HEK293 (cell line): ENCODE data around the gene PADI2.

Experiments
- KLF7 ChIP-seq: fragments of 450-650 bp; formaldehyde crosslinking; IDR thresholded peaks from 2 replicates; pipeline ENCODE4 v1.5.1; 2016; ENCODE audit warnings: missing biosample characterization, missing genetic modification characterization, borderline replicate concordance
- MZF1 ChIP-seq: fragments of 450-650 bp; formaldehyde crosslinking; IDR thresholded peaks from 2 replicates; pipeline ENCODE4 v1.5.1; 2017; ENCODE audit warnings: missing biosample characterization, missing genetic modification characterization, borderline replicate concordance
- OVOL3 ChIP-seq: fragments of 450-650 bp; formaldehyde crosslinking; IDR thresholded peaks from 2 replicates; pipeline ENCODE4 v1.5.1; 2016; ENCODE audit warnings: missing biosample characterization, missing genetic modification characterization
- SALL2 ChIP-seq: fragments of 450-650 bp; formaldehyde crosslinking; IDR thresholded peaks from 2 replicates; pipeline ENCODE4 v1.5.0; 2017; ENCODE audit warnings: missing biosample characterization, mild to moderate bottlenecking, missing genetic modification characterization, borderline replicate concordance
- TRIM28 ChIP-seq: IDR thresholded peaks from 2 replicates; pipeline ENCODE4 v1.6.1; 2011; ENCODE audit warnings: low read length, control low read depth, borderline replicate concordance
- YY1 ChIP-seq: fragments of 450-650 bp; formaldehyde crosslinking; IDR thresholded peaks from 2 replicates; pipeline ENCODE4 v1.5.1; 2018; ENCODE audit warnings: missing biosample characterization, missing genetic modification characterization
- YY2 ChIP-seq: fragments of 450-650 bp; formaldehyde crosslinking; IDR thresholded peaks from 2 replicates; pipeline ENCODE4 v1.5.1; 2016; ENCODE audit warnings: missing biosample characterization, missing genetic modification characterization
- ZBTB21 ChIP-seq: fragments of 450-650 bp; formaldehyde crosslinking; IDR thresholded peaks from 2 replicates; pipeline ENCODE4 v1.5.1; 2017; ENCODE audit warnings: missing biosample characterization, missing genetic modification characterization
- ZBTB8A ChIP-seq: fragments of 450-650 bp; formaldehyde crosslinking; IDR thresholded peaks from 2 replicates; pipeline ENCODE4 v1.5.1; 2016; ENCODE audit warnings: missing biosample characterization, missing genetic modification characterization
- ZEB2 ChIP-seq: fragments of 450-650 bp; formaldehyde crosslinking; IDR thresholded peaks from 2 replicates; pipeline ENCODE4 v1.5.1; 2016; ENCODE audit warnings: missing biosample characterization, missing genetic modification characterization
- ZFHX2 ChIP-seq: fragments of 450-650 bp; formaldehyde crosslinking; conservative IDR thresholded peaks from 2 replicates; pipeline ENCODE4 v1.5.1; 2016; ENCODE audit warnings: missing biosample characterization, missing genetic modification characterization
- ZNF114 ChIP-seq: fragments of 450-650 bp; formaldehyde crosslinking; IDR thresholded peaks from 2 replicates; pipeline ENCODE4 v1.5.0; 2017; ENCODE audit warnings: missing biosample characterization, missing genetic modification characterization
- ZNF121 ChIP-seq: fragments of 450-650 bp; formaldehyde crosslinking; IDR thresholded peaks from 2 replicates; pipeline ENCODE4 v1.5.1; 2016; ENCODE audit warnings: missing biosample characterization, missing genetic modification characterization
- ZNF140 ChIP-seq: fragments of 450-650 bp; formaldehyde crosslinking; IDR thresholded peaks from 2 replicates; pipeline ENCODE4 v1.5.1; 2016; ENCODE audit warnings: missing biosample characterization, missing genetic modification characterization
- ZNF223 ChIP-seq: fragments of 450-650 bp; formaldehyde crosslinking; IDR thresholded peaks from 2 replicates; pipeline ENCODE4 v1.5.1; 2016; ENCODE audit warnings: missing biosample characterization, missing genetic modification characterization
- ZNF24 ChIP-seq: fragments of 450-650 bp; formaldehyde crosslinking; IDR thresholded peaks from 2 replicates; pipeline ENCODE4 v1.5.1; 2016; ENCODE audit warnings: missing biosample characterization, missing genetic modification characterization
- ZNF311 ChIP-seq: fragments of 450-650 bp; formaldehyde crosslinking; IDR thresholded peaks from 2 replicates; pipeline ENCODE4 v1.5.1; 2017; ENCODE audit warnings: missing biosample characterization, missing genetic modification characterization, borderline replicate concordance
- ZNF473 ChIP-seq: fragments of 450-650 bp; formaldehyde crosslinking; IDR thresholded peaks from 2 replicates; pipeline ENCODE4 v1.5.1; 2017; ENCODE audit warnings: missing biosample characterization, missing genetic modification characterization
- ZNF510 ChIP-seq: fragments of 450-650 bp; formaldehyde crosslinking; IDR thresholded peaks from 2 replicates; pipeline ENCODE4 v1.5.1; 2018; ENCODE audit warnings: mild to moderate bottlenecking, missing genetic modification characterization, missing biosample characterization; ENCODE audit not compliant: insufficient replicate concordance
- ZNF514 ChIP-seq: fragments of 450-650 bp; formaldehyde crosslinking; IDR thresholded peaks from 2 replicates; pipeline ENCODE4 v1.5.1; 2016; ENCODE audit warnings: missing biosample characterization, missing genetic modification characterization
- ZNF544 ChIP-seq: fragments of 450-650 bp; formaldehyde crosslinking; IDR thresholded peaks from 2 replicates; pipeline ENCODE4 v1.5.0; 2017; ENCODE audit warnings: missing biosample characterization, missing genetic modification characterization
- ZNF549 ChIP-seq: fragments of 450-650 bp; IDR thresholded peaks from 2 replicates; pipeline ENCODE4 v1.5.1; 2018; ENCODE audit warnings: missing biosample characterization, missing genetic modification characterization, mild to moderate bottlenecking, inconsistent platforms, moderate library complexity
- ZNF560 ChIP-seq: fragments of 450-650 bp; formaldehyde crosslinking; IDR thresholded peaks from 2 replicates; pipeline ENCODE4 v1.5.1; 2017; ENCODE audit warnings: missing biosample characterization, missing genetic modification characterization, borderline replicate concordance
- ZNF624 ChIP-seq: fragments of 450-650 bp; formaldehyde crosslinking; IDR thresholded peaks from 2 replicates; pipeline ENCODE4 v1.5.1; 2017; ENCODE audit warnings: missing biosample characterization, missing genetic modification characterization
- ZNF626 ChIP-seq: fragments of 450-650 bp; sonication (Bioruptor Pico); formaldehyde crosslinking; IDR thresholded peaks from 2 replicates; pipeline ENCODE4 v1.5.1; 2018; ENCODE audit warnings: missing biosample characterization, missing genetic modification characterization, inconsistent platforms
- ZNF658 ChIP-seq: fragments of 450-650 bp; formaldehyde crosslinking; IDR thresholded peaks from 2 replicates; pipeline ENCODE4; 2016; ENCODE audit warnings: missing biosample characterization, missing genetic modification characterization
- ZNF76 ChIP-seq: fragments of 450-650 bp; formaldehyde crosslinking; IDR thresholded peaks from 2 replicates; pipeline ENCODE4; 2016; ENCODE audit warnings: low read depth, missing biosample characterization, missing genetic modification characterization, borderline replicate concordance
- ZNF792 ChIP-seq: fragments of 450-650 bp; formaldehyde crosslinking; IDR thresholded peaks from 2 replicates; pipeline ENCODE4 v1.5.1; 2016; ENCODE audit warnings: missing biosample characterization, missing genetic modification characterization
- TF ChIP-seq, protein P1 (sequence below): fragments of 450-650 bp; formaldehyde crosslinking; IDR thresholded peaks from 2 replicates; pipeline ENCODE4 v1.5.1; 2016; ENCODE audit warnings: missing biosample characterization, missing genetic modification characterization, borderline replicate concordance
- TF ChIP-seq, protein P2 (sequence below): fragments of 450-650 bp; formaldehyde crosslinking; IDR thresholded peaks from 2 replicates; pipeline ENCODE4 v1.5.1; 2016; ENCODE audit warnings: missing biosample characterization, missing genetic modification characterization
- TF ChIP-seq, protein P3 (sequence below): sonication (generic); formaldehyde crosslinking; IDR thresholded peaks from 2 replicates; pipeline ENCODE4 v1.8.1; 2022; ENCODE audit warnings: mild to moderate bottlenecking, moderate library complexity, missing genetic modification reagents
- TF ChIP-seq, protein P4 (sequence below): fragments of 450-650 bp; formaldehyde crosslinking; IDR thresholded peaks from 2 replicates; pipeline ENCODE4 v1.5.1; 2017; ENCODE audit warnings: missing biosample characterization, missing genetic modification characterization
- TF ChIP-seq, protein P5 (sequence below): fragments of 450-650 bp; formaldehyde crosslinking; IDR thresholded peaks from 2 replicates; pipeline ENCODE4 v1.5.1; 2016; ENCODE audit warnings: missing biosample characterization, missing genetic modification characterization, low read depth

Gene PADI2

GRCh38 chr1:17053685-17054410, 65.4 kb downstream of the PADI2 start, which contains the start of gene SDHB (continued):
- no peak for TF ChIP-seq ZNF514 (tag by site-specific recombination)
- TF ChIP-seq ZNF223 (tag by site-specific recombination): no peak
- TF ChIP-seq ZFHX2: peak; percentile 85
- no peak for TF ChIP-seq ZBTB21 (tag by site-specific recombination)
- TF ChIP-seq ZNF626 (tag by site-specific recombination): no peak
- no peak for TF ChIP-seq SALL2
- TF ChIP-seq ZNF121 (tag by site-specific recombination): no peak
- peak; percentile 94 for TF ChIP-seq ZNF76 (tag by site-specific recombination)
- TF ChIP-seq YY2 (tag by site-specific recombination): peak; percentile 84
- TF ChIP-seq, protein P1, sequence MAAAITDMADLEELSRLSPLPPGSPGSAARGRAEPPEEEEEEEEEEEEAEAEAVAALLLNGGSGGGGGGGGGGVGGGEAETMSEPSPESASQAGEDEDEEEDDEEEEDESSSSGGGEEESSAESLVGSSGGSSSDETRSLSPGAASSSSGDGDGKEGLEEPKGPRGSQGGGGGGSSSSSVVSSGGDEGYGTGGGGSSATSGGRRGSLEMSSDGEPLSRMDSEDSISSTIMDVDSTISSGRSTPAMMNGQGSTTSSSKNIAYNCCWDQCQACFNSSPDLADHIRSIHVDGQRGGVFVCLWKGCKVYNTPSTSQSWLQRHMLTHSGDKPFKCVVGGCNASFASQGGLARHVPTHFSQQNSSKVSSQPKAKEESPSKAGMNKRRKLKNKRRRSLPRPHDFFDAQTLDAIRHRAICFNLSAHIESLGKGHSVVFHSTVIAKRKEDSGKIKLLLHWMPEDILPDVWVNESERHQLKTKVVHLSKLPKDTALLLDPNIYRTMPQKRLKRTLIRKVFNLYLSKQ: no peak
- peak; percentile 88 for TF ChIP-seq ZEB2 (tag by site-specific recombination)
- no peak for TF ChIP-seq ZNF140 (tag by site-specific recombination)
- TF ChIP-seq ZBTB8A (tag by site-specific recombination): no peak; the same call in 1 of the 2 replicates
- TF ChIP-seq ZNF560 (tag by site-specific recombination): no peak
- no peak for TF ChIP-seq ZNF544 (tag by site-specific recombination)
- TF ChIP-seq TRIM28: no peak
- no peak for TF ChIP-seq ZNF114
- TF ChIP-seq MZF1 (tag by site-specific recombination): no peak
- no peak for TF ChIP-seq ZNF624 (tag by site-specific recombination)
- TF ChIP-seq OVOL3 (tag by site-specific recombination): no peak
- no peak for TF ChIP-seq ZNF792 (tag by site-specific recombination)
- TF ChIP-seq, protein P2, sequence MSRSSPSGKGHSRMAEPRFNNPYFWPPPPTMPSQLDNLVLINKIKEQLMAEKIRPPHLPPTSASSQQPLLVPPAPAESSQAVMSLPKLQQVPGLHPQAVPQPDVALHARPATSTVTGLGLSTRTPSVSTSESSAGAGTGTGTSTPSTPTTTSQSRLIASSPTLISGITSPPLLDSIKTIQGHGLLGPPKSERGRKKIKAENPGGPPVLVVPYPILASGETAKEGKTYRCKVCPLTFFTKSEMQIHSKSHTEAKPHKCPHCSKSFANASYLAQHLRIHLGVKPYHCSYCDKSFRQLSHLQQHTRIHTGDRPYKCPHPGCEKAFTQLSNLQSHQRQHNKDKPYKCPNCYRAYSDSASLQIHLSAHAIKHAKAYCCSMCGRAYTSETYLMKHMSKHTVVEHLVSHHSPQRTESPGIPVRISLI (tag by site-specific recombination): no peak
- TF ChIP-seq YY1 (tag by site-specific recombination): peak; percentile 91
- no peak for TF ChIP-seq ZNF311 (tag by site-specific recombination)
- TF ChIP-seq, protein P3, sequence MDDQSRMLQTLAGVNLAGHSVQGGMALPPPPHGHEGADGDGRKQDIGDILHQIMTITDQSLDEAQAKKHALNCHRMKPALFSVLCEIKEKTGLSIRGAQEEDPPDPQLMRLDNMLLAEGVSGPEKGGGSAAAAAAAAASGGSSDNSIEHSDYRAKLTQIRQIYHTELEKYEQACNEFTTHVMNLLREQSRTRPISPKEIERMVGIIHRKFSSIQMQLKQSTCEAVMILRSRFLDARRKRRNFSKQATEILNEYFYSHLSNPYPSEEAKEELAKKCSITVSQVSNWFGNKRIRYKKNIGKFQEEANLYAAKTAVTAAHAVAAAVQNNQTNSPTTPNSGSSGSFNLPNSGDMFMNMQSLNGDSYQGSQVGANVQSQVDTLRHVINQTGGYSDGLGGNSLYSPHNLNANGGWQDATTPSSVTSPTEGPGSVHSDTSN (CRISPR knock-in tag): no peak
- TF ChIP-seq ZNF24 (tag by site-specific recombination): no peak
- no peak for TF ChIP-seq ZNF549 (tag by site-specific recombination)
- peak; percentile 77; the same call in 1 of the 2 replicates for TF ChIP-seq KLF7 (tag by site-specific recombination)
- no peak for TF ChIP-seq ZNF658 (tag by site-specific recombination)
- no peak for TF ChIP-seq ZNF510 (tag by site-specific recombination)
- TF ChIP-seq, protein P4, sequence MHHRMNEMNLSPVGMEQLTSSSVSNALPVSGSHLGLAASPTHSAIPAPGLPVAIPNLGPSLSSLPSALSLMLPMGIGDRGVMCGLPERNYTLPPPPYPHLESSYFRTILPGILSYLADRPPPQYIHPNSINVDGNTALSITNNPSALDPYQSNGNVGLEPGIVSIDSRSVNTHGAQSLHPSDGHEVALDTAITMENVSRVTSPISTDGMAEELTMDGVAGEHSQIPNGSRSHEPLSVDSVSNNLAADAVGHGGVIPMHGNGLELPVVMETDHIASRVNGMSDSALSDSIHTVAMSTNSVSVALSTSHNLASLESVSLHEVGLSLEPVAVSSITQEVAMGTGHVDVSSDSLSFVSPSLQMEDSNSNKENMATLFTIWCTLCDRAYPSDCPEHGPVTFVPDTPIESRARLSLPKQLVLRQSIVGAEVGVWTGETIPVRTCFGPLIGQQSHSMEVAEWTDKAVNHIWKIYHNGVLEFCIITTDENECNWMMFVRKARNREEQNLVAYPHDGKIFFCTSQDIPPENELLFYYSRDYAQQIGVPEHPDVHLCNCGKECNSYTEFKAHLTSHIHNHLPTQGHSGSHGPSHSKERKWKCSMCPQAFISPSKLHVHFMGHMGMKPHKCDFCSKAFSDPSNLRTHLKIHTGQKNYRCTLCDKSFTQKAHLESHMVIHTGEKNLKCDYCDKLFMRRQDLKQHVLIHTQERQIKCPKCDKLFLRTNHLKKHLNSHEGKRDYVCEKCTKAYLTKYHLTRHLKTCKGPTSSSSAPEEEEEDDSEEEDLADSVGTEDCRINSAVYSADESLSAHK (tag by site-specific recombination): no peak
- no peak for TF ChIP-seq ZNF473 (tag by site-specific recombination)
- TF ChIP-seq, protein P5, sequence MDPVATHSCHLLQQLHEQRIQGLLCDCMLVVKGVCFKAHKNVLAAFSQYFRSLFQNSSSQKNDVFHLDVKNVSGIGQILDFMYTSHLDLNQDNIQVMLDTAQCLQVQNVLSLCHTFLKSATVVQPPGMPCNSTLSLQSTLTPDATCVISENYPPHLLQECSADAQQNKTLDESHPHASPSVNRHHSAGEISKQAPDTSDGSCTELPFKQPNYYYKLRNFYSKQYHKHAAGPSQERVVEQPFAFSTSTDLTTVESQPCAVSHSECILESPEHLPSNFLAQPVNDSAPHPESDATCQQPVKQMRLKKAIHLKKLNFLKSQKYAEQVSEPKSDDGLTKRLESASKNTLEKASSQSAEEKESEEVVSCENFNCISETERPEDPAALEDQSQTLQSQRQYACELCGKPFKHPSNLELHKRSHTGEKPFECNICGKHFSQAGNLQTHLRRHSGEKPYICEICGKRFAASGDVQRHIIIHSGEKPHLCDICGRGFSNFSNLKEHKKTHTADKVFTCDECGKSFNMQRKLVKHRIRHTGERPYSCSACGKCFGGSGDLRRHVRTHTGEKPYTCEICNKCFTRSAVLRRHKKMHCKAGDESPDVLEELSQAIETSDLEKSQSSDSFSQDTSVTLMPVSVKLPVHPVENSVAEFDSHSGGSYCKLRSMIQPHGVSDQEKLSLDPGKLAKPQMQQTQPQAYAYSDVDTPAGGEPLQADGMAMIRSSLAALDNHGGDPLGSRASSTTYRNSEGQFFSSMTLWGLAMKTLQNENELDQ: no peak
